ENCODE results near the gene PCDHA6.
"Not testable (repeated sequence)": the region's sequence is repeated elsewhere in the genome, so short reads cannot be mapped to it uniquely, and the experiment has no call there.

PCDHA6 gene

DNA sequence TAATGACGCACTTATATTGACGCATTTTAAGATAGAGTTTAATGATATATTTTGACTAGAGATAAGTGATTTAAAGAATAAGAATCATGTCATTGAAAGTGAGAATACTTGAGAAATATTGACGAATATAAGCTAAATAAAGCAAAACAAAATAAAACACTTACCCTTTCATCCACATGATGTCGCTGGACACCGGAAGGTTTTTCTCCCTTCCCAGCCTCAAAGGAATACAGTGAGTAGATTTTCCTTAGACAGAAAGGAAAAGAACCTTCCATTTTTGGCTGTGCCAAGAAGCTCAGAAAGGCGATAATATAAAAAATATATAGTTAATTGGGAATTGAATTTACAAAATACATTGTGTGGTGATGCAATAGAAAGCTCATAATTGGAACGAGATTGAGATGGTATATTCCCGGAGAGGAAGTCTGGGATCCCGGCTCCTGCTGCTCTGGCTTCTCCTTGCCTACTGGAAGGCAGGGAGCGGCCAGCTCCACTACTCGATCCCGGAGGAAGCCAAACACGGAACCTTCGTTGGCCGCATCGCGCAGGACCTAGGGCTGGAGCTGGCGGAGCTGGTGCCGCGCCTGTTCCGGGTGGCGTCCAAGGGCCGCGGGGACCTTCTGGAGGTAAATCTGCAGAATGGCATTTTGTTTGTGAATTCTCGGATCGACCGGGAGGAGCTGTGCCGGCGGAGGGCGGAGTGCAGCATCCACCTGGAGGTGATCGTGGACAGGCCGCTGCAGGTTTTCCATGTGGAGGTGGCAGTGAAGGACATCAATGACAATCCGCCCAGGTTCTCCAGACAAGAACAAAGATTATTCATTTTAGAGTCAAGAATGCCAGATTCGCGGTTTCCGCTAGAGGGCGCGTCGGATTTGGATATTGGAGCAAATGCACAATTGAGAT is 6.1 kb upstream of the PCDHA6 start, which contains the start of gene PCDHA5:
TSS of gene PCDHA5 (plus strand) at position 239 of the 906 bp plus-strand sequence.
- peak in 1 of 5 experiments; percentile 8 for DNase-seq

- DNase-seq = no peak
Observed at GRCh38 chr5:140822281-140822629, 5.5 kb upstream of the PCDHA6 start.

DNA sequence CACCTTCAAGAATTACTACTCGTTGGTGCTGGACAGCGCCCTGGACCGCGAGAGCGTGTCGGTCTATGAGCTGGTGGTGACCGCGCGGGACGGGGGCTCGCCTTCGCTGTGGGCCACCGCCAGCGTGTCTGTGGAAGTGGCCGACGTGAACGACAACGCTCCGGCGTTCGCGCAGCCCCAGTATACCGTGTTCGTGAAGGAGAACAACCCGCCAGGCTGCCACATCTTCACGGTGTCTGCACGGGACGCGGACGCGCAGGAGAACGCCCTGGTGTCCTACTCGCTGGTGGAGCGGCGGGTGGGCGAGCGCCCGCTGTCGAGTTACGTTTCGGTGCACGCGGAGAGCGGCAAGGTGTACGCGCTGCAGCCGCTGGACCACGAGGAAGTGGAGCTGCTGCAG is 4.8 kb upstream of the PCDHA6 start:
- not testable (repeated sequence) for DNase-seq

- DNase-seq = no peak
Observed at GRCh38 chr5:140823475-140823874, 4.3 kb upstream of the PCDHA6 start.

- DNase-seq = no peak
Observed at GRCh38 chr5:140828362-140828737, 590 bp downstream of the PCDHA6 start.

DNA sequence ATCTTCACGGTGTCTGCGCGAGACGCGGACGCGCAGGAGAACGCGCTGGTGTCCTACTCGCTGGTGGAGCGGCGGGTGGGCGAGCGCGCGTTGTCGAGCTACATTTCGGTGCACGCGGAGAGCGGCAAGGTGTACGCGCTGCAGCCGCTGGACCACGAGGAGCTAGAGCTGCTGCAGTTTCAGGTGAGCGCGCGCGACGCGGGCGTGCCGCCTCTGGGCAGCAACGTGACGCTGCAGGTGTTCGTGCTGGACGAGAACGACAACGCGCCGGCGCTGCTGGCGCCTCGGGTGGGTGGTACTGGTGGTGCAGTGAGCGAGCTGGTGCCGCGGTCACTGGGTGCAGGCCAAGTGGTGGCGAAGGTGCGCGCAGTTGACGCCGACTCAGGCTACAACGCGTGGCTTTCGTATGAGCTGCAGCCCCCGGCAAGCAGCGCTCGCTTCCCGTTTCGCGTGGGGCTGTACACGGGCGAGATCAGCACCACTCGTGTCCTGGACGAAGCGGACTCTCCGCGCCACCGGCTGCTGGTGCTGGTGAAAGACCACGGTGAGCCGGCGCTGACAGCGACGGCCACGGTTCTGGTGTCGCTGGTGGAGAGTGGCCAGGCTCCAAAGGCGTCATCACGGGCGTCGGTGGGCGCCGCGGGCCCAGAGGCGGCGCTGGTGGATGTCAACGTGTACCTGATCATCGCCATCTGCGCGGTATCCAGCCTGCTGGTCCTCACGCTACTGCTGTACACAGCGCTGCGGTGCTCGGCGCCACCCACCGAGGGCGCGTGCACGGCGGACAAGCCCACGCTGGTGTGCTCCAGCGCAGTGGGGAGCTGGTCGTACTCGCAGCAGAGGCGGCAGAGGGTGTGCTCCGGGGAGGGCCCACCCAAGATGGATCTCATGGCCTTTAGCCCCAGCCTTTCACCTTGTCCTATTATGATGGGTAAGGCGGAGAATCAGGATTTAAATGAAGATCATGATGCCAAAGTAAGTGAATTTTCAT is 2.0 kb downstream of the PCDHA6 start:
- DNase-seq = not testable (repeated sequence)

GRCh38 chr5:140833993-140834392 is 6.2 kb downstream of the PCDHA6 start, which contains the start of gene PCDHA7:
PCDHA7 (plus strand) TSS chr5:140834269; CDS start chr5:140834384, 115 bp downstream.
- no peak for DNase-seq

DNA sequence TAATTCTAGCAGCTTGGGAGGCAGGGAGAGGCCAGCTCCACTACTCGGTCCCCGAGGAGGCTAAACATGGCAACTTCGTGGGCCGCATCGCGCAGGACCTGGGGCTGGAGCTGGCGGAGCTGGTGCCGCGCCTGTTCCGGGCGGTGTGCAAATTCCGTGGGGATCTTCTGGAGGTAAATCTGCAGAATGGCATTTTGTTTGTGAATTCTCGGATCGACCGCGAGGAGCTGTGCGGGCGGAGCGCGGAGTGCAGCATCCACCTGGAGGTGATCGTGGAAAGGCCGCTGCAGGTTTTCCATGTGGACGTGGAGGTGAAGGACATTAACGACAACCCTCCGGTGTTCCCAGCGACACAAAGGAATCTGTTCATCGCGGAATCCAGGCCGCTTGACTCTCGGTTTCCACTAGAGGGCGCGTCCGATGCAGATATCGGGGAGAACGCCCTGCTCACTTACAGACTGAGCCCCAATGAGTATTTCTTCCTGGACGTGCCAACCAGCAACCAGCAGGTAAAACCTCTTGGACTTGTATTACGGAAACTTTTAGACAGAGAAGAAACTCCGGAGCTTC is 6.8 kb downstream of the PCDHA6 start:
- DNase-seq = not testable (repeated sequence)

GRCh38 chr5:140835622-140836510 is 8.1 kb downstream of the PCDHA6 start:
- no peak for DNase-seq

DNA sequence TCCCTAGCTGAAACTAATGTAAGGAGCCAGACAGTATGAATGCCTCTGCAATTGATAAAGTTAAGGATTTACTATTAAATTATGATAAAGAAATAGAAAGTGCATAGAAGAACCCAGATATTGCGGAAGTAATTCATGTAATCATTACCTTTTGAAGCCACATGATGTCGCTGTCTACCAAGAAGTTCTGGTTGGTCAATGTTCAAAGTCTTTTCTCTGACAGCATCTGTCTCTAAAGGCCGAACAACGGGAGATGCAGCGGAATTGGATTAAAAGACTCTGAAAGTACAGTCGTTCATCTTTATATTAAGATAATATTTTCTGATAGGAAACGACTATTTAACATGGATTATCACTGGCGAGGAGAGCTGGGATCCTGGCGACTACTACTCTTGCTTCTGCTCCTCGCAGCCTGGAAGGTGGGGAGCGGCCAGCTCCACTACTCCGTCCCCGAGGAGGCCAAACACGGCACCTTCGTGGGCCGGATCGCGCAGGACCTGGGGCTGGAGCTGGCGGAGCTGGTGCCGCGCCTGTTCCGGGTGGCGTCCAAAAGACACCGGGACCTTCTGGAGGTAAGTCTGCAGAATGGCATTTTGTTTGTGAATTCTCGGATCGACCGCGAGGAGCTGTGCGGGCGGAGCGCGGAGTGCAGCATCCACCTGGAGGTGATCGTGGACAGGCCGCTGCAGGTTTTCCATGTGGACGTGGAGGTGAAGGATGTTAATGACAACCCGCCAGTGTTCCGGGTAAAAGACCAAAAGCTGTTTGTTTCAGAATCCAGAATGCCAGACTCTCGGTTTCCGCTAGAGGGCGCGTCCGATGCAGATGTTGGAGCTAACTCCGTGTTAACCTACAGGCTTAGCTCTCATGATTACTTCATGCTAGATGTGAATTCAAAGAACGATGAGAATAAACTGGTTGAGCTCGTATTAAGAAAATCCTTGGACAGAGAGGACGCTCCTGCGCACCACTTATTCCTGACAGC is 13.5 kb downstream of the PCDHA6 start, which contains the start of gene PCDHA8:
TSS of gene PCDHA8 (plus strand) at position 210 of the 985 bp plus-strand sequence. CDS start at position 345, 135 bp downstream.
- DNase-seq = no peak

DNA sequence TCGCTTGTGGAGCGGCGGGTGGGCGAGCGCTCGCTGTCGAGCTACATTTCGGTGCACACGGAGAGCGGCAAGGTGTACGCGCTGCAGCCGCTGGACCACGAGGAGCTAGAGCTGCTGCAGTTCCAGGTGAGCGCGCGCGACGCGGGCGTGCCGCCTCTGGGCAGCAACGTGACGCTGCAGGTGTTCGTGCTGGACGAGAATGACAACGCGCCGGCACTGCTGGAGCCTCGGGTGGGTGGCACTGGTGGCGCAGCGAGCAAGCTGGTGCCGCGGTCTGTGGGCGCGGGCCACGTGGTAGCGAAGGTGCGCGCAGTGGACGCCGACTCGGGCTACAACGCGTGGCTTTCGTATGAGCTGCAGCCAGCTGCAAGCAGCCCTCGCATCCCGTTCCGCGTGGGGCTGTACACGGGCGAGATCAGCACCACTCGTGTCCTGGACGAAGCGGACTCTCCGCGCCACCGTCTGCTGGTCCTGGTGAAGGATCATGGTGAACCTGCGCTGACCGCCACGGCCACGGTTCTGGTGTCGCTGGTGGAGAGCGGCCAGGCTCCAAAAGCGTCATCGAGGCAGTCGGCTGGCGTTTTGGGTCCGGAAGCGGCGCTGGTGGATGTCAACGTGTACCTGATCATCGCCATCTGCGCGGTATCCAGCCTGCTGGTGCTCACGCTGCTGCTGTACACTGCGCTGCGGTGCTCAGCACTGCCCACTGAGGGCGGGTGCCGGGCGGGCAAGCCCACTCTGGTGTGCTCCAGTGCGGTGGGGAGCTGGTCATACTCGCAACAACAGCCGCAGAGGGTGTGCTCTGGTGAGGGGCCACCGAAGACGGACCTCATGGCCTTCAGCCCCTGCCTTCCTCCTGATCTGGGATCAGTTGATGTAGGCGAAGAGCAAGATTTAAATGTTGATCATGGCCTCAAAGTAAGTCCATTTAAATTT is 15.3 kb downstream of the PCDHA6 start:
- DNase-seq = no peak

GRCh38 chr5:140848139-140849102 is 20.7 kb downstream of the PCDHA6 start, which contains the start of gene PCDHA9:
PCDHA9 (plus strand) TSS chr5:140848382; CDS start chr5:140848496, 114 bp downstream.
- DNase-seq = not testable (repeated sequence)

DNA sequence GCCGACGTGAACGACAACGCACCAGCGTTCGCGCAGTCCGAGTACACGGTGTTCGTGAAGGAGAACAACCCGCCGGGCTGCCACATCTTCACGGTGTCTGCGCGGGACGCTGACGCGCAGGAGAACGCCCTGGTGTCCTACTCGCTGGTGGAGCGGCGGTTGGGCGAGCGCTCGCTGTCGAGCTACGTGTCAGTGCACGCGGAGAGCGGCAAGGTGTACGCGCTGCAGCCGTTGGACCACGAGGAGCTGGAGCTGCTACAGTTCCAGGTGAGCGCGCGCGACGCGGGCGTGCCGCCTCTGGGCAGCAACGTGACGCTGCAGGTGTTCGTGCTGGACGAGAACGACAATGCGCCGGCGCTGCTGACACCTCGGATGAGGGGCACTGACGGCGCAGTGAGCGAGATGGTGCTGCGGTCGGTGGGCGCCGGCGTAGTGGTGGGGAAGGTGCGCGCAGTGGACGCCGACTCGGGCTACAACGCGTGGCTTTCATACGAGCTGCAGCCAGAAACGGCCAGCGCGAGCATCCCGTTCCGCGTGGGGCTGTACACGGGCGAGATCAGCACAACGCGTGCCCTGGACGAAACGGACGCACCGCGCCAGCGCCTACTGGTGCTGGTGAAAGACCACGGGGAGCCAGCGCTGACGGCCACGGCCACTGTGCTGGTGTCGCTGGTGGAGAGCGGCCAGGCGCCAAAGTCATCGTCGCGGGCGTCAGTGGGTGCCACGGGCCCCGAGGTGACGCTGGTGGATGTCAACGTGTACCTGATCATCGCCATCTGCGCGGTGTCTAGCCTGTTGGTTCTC is 22.3 kb downstream of the PCDHA6 start:
- DNase-seq = not testable (repeated sequence)

- no peak for DNase-seq
Observed at GRCh38 chr5:140855772-140856674, 28.3 kb downstream of the PCDHA6 start, which contains the start of gene PCDHA10. PCDHA10 (plus strand) TSS chr5:140855897; CDS start chr5:140856049, 152 bp downstream.

GRCh38 chr5:140857177-140857986 is 29.6 kb downstream of the PCDHA6 start:
- DNase-seq = no peak

All from T-helper 2 cell (primary cell).